Activated T-cell treated with anti-CD3 and anti-CD28 coated beads, Interleukin-2, amount 50 U/mL, for 24 hours (primary cell): Measurements from ENCODE around the gene EIF2B5.
"Not testable (repeated sequence)": the region's sequence is repeated elsewhere in the genome, so short reads cannot be mapped to it uniquely, and the experiment has no call there.

Experiments used
- DNase-seq: peaks from one replicate; pipeline ENCODE4 v3.0.0-alpha.2; 2020
- H3K27ac Mint-ChIP-seq: 2 replicates; pipeline ENCODE4 v1.8.0; 2020; ENCODE audit warnings: mild to moderate bottlenecking, mixed read lengths
- H3K27me3 Mint-ChIP-seq: 2 replicates; pipeline ENCODE4 v1.8.0; 2020; ENCODE audit warnings: mixed read lengths
- H3K36me3 Mint-ChIP-seq: 2 replicates; pipeline ENCODE4 v1.8.0; 2020; ENCODE audit warnings: low read depth, mixed read lengths
- H3K4me1 Mint-ChIP-seq: 2 replicates; pipeline ENCODE4 v1.8.0; 2020; ENCODE audit warnings: low read depth, mixed read lengths
- H3K4me3 Mint-ChIP-seq: 2 replicates; pipeline ENCODE4 v1.8.0; 2020; ENCODE audit warnings: mild to moderate bottlenecking, moderate library complexity, mixed read lengths
- H3K9me3 Mint-ChIP-seq: 2 replicates; pipeline ENCODE4 v1.8.0; 2020; ENCODE audit warnings: mixed read lengths

EIF2B5 gene

GRCh38 chr3:184157206-184157605 is 22.0 kb downstream of the EIF2B5 start:
- peak overlapping the region; percentile 93 for H3K4me3 Mint-ChIP-seq
- DNase-seq: no peak
- H3K27ac Mint-ChIP-seq: peak overlapping the region; percentile 67
- no peaks in the 10 kb centered on the region for H3K9me3 Mint-ChIP-seq
- no peaks in the 10 kb centered on the region for H3K27me3 Mint-ChIP-seq
- peaks cover 33% of the 10 kb centered on the region for H3K4me1 Mint-ChIP-seq
- H3K36me3 Mint-ChIP-seq: peaks cover 18% of the 10 kb centered on the region

- H3K4me1 Mint-ChIP-seq: peaks cover 33% of the 10 kb centered on the region
- no peaks in the 10 kb centered on the region for H3K27me3 Mint-ChIP-seq
- no peak overlapping the region for H3K4me3 Mint-ChIP-seq
- no peak for DNase-seq
- H3K27ac Mint-ChIP-seq: no peak overlapping the region
- no peaks in the 10 kb centered on the region for H3K9me3 Mint-ChIP-seq
- peaks cover 27% of the 10 kb centered on the region for H3K36me3 Mint-ChIP-seq
These were observed 23.2 kb downstream of the EIF2B5 start for GRCh38 chr3:184158404-184158803.

- H3K27ac Mint-ChIP-seq: no peak overlapping the region
- no peak overlapping the region for H3K4me3 Mint-ChIP-seq
- no peaks in the 10 kb centered on the region for H3K27me3 Mint-ChIP-seq
- no peak for DNase-seq
- peaks cover 47% of the 10 kb centered on the region for H3K36me3 Mint-ChIP-seq
- H3K4me1 Mint-ChIP-seq: peaks cover 30% of the 10 kb centered on the region
- no peaks in the 10 kb centered on the region for H3K9me3 Mint-ChIP-seq
These were observed 25.3 kb downstream of the EIF2B5 start for GRCh38 chr3:184160456-184160855.

GRCh38 chr3:184162571-184163070 is 27.5 kb downstream of the EIF2B5 start:
- not testable (repeated sequence) for H3K27me3 Mint-ChIP-seq, DNase-seq, H3K4me3 Mint-ChIP-seq, H3K9me3 Mint-ChIP-seq, H3K27ac Mint-ChIP-seq
- Mint-ChIP-seq H3K4me1 (peaks cover 19% of the 10 kb centered on the region), H3K36me3 (peaks cover 60% of the 10 kb centered on the region)

GRCh38 chr3:184164648-184165330 is 29.6 kb downstream of the EIF2B5 start:
- Mint-ChIP-seq H3K36me3 (peaks cover 77% of the 10 kb centered on the region), H3K4me1 (peaks cover 10% of the 10 kb centered on the region), H3K4me3 (no peak overlapping the region), H3K27ac (no peak overlapping the region), H3K27me3 (no peaks in the 10 kb centered on the region), H3K9me3 (no peaks in the 10 kb centered on the region)
- DNase-seq: no peak

GRCh38 chr3:184165543-184165942 is 30.4 kb downstream of the EIF2B5 start:
- Mint-ChIP-seq H3K9me3 (no peaks in the 10 kb centered on the region), H3K27me3 (no peaks in the 10 kb centered on the region), H3K4me1 (peaks cover 6% of the 10 kb centered on the region), H3K4me3 (no peak overlapping the region), H3K36me3 (peaks cover 81% of the 10 kb centered on the region), H3K27ac (no peak overlapping the region)
- no peak for DNase-seq

GRCh38 chr3:184166671-184167070 is 31.5 kb downstream of the EIF2B5 start:
- Mint-ChIP-seq H3K36me3 (peaks cover 88% of the 10 kb centered on the region), H3K27ac (no peak overlapping the region), H3K27me3 (no peaks in the 10 kb centered on the region), H3K9me3 (no peaks in the 10 kb centered on the region), H3K4me1 (peaks cover 5% of the 10 kb centered on the region), H3K4me3 (no peak overlapping the region)
- no peak for DNase-seq

GRCh38 chr3:184167786-184168185 is 32.6 kb downstream of the EIF2B5 start:
- no peaks in the 10 kb centered on the region for H3K27me3 Mint-ChIP-seq
- H3K9me3 Mint-ChIP-seq: no peaks in the 10 kb centered on the region
- H3K36me3 Mint-ChIP-seq: peaks cover 90% of the 10 kb centered on the region
- DNase-seq: no peak
- H3K4me3 Mint-ChIP-seq: no peak overlapping the region
- H3K4me1 Mint-ChIP-seq: peaks cover 3% of the 10 kb centered on the region
- H3K27ac Mint-ChIP-seq: no peak overlapping the region

GRCh38 chr3:184168363-184169120 is 33.4 kb downstream of the EIF2B5 start:
- Mint-ChIP-seq H3K9me3 (no peaks in the 10 kb centered on the region), H3K27ac (peak overlapping the region; percentile 2), H3K36me3 (peaks cover 88% of the 10 kb centered on the region), H3K4me1 (peaks cover 3% of the 10 kb centered on the region), H3K27me3 (no peaks in the 10 kb centered on the region), H3K4me3 (no peak overlapping the region)
- no peak for DNase-seq

GRCh38 chr3:184169896-184170875 is 35.0 kb downstream of the EIF2B5 start:
- Mint-ChIP-seq H3K27me3 (no peaks in the 10 kb centered on the region), H3K36me3 (peaks cover 76% of the 10 kb centered on the region)
- DNase-seq: no peak

GRCh38 chr3:184171562-184171961 is 36.4 kb downstream of the EIF2B5 start:
- Mint-ChIP-seq H3K4me3 (no peak overlapping the region), H3K4me1 (peaks cover 24% of the 10 kb centered on the region), H3K36me3 (peaks cover 73% of the 10 kb centered on the region), H3K9me3 (no peaks in the 10 kb centered on the region), H3K27me3 (no peaks in the 10 kb centered on the region), H3K27ac (no peak overlapping the region)
- no peak for DNase-seq

More at GRCh38 chr3:184169896-184170875, 35.0 kb downstream of the EIF2B5 start:
- Mint-ChIP-seq H3K9me3 (no peaks in the 10 kb centered on the region), H3K4me3 (no peak overlapping the region), H3K4me1 (peaks cover 11% of the 10 kb centered on the region), H3K27ac (no peak overlapping the region)

GRCh38 chr3:184172681-184173373 is 37.7 kb downstream of the EIF2B5 start:
- H3K9me3 Mint-ChIP-seq: no peaks in the 10 kb centered on the region
- peaks cover 36% of the 10 kb centered on the region for H3K4me1 Mint-ChIP-seq
- peaks cover 73% of the 10 kb centered on the region for H3K36me3 Mint-ChIP-seq
- H3K27me3 Mint-ChIP-seq: no peaks in the 10 kb centered on the region
- DNase-seq: no peak
- H3K27ac Mint-ChIP-seq: no peak overlapping the region
- H3K4me3 Mint-ChIP-seq: no peak overlapping the region

- Mint-ChIP-seq H3K4me1 (peaks cover 42% of the 10 kb centered on the region), H3K36me3 (peaks cover 73% of the 10 kb centered on the region), H3K27me3 (no peaks in the 10 kb centered on the region), H3K9me3 (no peaks in the 10 kb centered on the region), H3K4me3 (no peak overlapping the region), H3K27ac (peak overlapping the region; percentile 73)
- DNase-seq: no peak
These were observed 38.2 kb downstream of the EIF2B5 start for GRCh38 chr3:184173374-184173722.

GRCh38 chr3:184174284-184174645 is 39.1 kb downstream of the EIF2B5 start:
- Mint-ChIP-seq H3K27ac (peak overlapping the region; percentile 42), H3K27me3 (no peaks in the 10 kb centered on the region), H3K9me3 (no peaks in the 10 kb centered on the region), H3K4me3 (peak overlapping the region; percentile 93), H3K36me3 (peaks cover 73% of the 10 kb centered on the region), H3K4me1 (peaks cover 43% of the 10 kb centered on the region)
- DNase-seq: no peak
